Ovary (tissue), 3 donors: ENCODE data around the gene PGPEP1.

Experiments
- CTCF ChIP-seq, 3 donors: fragments of 450-650 bp in 2 of 3; fragments of 200-600 bp in 1 of 3; IDR thresholded peaks; one replicate each; pipeline versions ENCODE4 v1.5.1 to v1.8.0; 2016 to 2022; ENCODE audit warnings: antibody characterized with exemption in 3 of 3, mild to moderate bottlenecking in 1 of 3
- EP300 ChIP-seq: sonication (generic); formaldehyde crosslinking; IDR thresholded peaks from one replicate; pipeline ENCODE4 v1.6.1; 2017; ENCODE audit warnings: antibody characterized with exemption
- POLR2A ChIP-seq: fragments of 450-650 bp; IDR thresholded peaks from one replicate; pipeline ENCODE4 v1.6.1; 2017; ENCODE audit warnings: antibody characterized with exemption, mild to moderate bottlenecking, moderate library complexity
- donor health status: DM: no; HTN: no; CAD: no.

DNA sequence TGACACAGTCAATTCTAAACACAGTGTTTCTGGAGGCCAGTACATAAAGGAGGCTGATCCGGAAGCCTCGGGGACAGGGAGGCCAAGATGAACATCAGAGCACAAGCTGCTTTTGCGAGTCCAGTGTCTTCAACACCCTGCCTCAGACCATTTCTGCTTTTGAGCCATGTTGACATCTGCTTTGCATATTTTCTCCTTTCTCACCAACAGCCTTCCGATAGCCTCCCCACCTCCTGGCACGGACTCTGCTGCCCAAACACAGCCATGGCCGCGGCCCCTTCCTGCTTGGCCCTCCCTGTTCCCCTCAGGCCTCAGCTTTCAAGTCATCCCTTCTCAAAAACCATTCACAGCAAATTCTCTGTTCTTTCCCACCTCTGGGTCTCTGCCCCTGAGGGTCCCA lies 53.4 kb downstream of the PGPEP1 start:
- no peak for TF ChIP-seq CTCF (IDR thresholded peaks at IDR 0.05)
- no peak for TF ChIP-seq POLR2A
- TF ChIP-seq EP300 = no peak
